Fibroblast of peridontal ligament (primary cell): Measurements from ENCODE around the gene PRKCE.

Source experiments
- DNase-seq: peaks from one replicate; pipeline ENCODE4 v3.0.0-alpha.2; 2010; ENCODE audit errors: extremely low read depth

PRKCE gene

DNA sequence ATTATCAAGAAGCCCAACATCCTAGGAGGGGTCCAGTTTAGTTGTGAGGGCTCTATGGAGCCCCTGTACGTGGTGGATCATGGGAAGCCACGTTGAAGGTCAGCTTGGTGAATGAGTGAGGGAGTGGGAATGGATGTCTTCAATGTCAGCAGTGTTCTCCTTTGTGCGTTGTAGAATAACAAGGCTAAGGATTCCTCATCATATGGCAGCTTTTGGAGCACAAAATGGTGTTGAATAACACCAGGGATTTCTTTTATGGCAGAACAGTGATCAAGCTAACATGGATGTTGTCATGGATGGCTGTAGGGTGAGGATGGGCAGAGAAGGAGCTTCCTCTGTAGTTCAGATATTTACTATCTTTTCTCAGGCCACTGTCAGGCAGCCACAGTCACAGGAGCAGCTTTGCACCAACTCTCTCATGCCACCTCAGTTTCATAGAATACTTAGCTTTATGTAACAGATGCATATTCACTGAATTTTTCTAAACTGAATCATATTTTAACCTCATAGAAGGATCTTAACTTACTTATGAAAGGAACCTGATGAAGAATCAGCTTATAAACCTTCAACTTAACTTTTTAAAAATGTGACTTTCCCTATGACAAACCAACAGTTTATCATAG lies 361.3 kb downstream of the PRKCE start:
- DNase-seq, result no peak

DNA sequence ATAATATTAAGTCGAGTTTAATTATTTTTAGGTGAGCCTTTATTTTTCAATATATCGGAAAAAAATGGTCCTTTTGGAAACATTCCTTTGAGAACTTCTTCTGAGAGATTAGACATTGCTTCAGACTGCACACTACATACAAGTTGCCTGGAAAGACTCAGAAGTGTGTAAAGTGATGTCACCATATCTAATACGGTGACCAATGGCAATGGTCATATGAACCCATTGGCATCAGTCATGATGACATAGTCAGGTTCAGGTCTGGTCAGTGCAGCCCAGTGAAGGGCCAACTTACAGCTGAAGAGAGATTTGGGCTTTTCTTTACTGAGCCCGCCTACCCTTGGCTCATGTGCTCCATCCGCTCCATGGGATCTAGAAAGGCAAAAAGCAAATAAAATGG lies 362.3 kb downstream of the PRKCE start:
- DNase-seq, result no peak

DNA sequence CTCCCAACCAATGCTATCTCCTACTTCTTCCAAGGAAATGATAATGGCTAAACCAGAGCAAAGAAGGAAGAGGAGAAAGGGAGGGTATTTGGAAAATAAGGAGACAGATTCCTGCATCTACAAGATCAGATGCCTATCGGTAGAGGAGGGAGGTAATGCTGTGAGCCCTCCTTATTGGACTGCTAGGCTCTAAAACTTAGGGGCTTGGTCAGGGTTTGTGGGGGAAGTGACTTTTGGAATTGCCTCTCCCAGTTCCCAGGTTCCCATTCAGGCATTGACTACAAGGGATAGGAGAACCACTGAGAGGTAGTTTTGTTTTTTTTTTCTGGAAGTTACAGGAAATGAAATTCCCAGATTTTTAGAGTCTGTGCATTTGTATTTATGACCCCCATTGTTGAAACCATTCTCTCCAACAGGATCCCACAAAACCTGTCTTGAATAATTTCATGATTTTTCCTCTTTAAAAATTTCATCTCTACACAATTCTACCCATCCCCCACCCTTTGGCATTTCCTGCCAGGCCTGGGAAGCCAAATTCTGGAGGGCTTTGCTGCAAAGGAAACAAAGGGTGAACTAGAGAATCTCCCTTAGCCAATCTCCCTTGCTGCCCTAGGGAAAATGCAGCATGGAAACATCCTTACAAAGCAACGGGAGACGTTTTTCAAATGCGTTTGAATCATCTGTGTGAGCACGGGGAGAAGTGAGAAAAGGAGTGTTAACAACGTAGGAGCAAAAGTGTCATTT lies 363.6 kb downstream of the PRKCE start:
- peak; percentile 49 for DNase-seq

DNA sequence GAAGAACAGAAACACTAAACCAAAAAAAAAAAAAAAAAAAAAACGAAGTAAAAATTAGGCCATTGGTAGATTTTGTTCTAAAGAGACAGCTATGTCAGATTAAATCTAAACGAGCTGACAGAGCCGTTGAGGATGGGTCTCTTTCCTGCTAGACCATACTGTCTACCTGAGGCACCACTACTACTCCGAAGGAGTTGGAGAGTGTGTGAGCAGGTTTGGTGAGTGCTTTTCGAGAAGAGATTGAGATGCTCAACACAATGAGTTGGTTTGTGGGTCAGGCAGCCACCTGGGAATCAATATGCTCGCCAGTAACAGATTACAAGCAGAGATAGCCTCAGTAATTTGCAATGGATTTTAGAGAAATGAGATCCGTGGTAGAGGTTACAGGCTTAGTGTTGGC lies 364.2 kb downstream of the PRKCE start:
- DNase-seq, result no peak

DNA sequence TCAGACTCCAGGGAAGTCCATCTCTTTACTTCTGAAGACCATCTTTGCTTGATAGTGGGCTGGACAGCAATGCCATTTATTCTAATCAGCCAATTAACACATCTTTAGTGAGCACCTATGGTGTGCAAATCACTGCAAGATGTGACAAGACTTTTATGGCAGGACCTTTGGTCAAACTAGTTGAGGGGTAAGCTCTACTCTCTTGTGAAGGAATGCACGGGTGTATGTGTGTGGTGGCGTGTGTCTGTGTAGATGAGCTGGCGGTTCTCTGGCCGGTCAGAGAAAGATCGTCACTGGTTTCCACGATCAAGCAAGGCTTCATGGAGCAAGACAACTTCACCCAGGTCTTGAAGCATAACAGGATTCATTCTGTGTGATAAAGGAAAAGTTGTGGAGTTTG lies 364.6 kb downstream of the PRKCE start:
- DNase-seq, result no peak

DNA sequence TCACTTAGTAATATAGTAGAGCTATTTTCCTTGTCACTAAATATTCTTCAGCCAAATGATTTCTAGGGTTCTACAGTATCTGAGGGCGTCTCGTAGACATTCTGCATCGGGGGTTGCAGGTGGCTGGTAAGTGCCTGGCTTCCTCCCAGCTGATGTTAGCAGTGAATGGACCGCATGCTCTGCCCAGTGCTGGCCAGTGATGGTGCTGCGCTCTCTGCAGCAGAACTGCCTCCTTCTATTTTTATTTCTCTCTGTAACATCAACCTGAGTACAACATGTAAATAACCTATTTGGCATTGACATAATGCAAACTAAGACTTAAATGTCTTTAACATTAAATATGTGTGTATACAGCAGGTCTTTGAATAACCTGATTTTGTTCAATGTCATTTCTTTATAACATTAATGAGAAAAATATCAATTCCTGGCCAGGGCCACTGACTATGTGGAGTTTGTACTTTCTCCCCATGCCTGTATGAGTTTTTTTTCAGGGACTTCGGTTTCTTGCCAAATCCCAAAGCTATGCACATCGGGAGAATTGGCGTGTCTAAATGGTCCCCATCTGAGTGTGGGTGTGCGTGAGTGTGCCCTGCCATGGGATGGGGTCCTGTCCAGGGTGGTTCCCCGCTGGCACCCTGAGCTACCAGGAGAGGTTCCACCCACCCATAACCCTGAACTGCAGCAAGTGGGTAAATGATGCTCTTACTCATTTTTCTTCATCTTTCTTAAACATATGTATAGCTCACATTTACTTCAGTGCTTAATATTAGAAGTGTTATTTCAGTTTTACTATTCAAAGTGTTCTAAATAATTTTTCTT lies 367.5 kb downstream of the PRKCE start:
- no peak for DNase-seq

DNA sequence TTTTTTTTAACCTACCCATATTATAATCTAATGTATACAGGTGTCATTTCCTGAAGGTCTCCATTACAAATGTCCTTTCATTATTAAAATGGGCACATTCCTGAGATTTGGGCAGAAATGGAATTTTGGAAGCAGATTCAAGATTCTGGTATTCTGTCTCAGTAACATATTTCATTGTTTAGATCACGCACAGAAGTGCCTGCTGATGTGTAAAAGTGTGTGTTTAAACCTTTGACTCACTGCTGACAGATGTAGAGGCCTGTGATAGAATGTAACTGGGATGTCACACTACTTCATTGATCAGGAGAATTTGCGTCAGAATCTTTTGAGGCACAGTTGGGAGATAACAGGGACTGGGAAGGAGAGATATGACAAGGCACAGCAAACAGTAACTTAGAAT lies 368.9 kb downstream of the PRKCE start:
- no peak for DNase-seq

DNA sequence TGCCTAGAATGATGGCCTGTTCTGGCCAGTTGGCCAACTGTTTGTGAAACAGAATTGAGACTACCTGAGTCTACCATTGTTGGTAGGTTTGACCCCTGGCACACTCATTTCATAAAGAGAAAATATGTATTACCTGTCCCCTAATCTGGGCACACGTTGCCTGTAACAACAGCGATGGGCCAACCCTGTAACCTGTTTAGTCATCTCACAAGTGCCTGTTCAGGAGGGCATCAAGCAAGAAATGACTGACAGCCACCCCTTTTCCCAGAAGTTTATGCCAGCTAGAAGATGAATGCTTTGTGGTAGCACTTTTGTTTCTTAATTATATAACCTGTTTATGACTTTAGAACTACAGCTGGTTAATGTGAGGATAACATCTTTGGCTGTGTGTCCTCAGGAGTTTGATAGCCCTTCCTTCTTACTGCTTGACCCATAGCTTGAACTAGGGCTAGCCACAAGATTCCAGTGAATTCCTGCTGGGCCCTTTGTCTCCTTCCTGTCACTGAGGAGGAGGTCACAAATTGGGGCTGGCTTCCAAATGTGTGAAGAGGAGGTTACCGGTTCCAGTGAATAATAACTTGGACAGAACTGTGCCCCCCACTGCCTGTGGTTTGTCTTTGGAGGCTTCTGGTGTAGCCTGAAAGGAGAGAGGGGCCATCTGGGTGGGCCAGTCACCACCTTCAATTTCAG lies 371.8 kb downstream of the PRKCE start:
- no peak for DNase-seq

DNA sequence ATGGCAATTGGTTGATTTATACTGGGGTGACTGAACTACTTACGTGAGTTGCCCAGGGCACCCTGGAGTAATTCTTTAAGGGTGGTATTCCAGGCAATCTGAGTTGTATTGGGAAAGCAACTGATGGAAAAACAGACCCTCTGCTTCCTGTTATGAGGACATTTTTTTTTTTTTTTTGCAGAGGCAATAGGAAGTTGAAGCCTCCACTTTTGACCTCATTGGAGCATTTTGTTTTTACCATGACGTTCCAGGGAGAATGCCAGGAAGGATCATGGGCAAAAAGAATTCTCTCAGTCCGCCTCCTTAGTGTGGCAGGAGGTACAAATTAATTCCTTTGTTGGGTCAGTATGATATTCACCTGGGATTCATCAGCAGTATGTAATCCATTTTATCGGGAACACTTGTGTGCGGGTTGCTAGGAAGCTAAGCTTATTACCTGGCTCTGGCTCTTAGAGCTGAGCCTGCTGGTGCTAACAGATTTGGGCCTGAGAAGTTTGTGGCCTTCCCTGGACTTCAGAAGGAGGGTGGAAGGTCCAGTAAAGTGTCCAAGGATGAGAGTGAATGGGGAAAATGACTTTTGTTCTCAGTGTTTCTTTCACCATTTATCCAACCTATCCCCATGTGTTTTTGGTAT lies 372.8 kb downstream of the PRKCE start:
- no peak for DNase-seq

DNA sequence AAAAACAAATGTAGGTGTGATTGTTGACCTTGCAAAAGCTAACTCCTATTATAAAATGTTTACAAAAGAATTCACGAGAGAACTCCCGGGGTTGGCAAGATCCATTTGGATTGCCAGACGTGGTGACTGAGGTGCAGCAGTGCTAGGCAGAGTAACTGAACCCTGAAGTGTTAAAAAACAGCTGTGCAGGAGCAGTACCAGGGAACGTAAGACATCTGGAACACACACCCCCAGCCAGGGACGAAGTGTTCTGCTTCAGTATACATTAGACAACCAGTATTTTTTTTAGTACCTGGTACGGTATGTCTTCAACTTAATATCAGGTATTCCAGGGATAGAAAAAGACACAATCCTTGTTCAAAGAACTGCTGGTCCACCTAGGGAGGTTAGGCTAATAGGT lies 373.6 kb downstream of the PRKCE start:
- DNase-seq, result no peak

DNA sequence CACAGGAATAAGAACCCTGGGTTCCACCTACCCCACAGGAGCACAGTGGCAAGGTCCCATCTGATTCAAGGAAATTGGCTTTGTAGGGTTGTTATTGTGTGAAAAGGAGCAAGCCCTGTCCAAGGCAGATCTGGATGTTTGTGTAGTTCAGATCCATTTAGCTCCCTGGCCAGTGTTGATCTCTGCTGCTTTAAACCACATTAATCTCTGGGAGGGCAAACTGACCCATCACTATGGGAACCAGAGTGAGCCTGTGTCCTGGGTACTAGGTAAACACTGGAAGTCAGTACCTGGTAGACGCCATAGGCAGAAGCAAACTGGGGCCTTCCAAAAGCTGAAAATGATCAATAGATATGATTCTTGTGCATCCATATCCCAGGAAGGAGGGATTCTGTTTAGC lies 374.2 kb downstream of the PRKCE start:
- no peak for DNase-seq

DNA sequence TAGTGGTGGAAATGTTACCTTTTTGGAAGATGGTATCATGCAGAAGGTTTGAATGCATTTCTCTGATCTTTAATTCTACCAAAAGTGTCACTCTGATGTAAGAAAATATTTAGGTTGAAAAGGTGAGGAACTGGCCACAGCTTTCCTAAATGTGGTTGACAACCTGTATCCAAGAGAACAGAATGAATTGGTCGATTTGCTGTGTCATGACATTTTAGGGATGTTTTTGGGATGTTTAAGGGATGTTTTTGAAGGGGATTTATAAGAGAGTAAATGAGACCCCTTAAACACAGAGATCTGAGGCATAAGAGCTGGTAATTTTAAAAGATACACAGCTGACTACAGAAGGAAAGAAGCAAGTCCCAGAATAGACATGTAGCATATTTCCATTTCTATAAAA lies 375.0 kb downstream of the PRKCE start:
- DNase-seq, result no peak

DNA sequence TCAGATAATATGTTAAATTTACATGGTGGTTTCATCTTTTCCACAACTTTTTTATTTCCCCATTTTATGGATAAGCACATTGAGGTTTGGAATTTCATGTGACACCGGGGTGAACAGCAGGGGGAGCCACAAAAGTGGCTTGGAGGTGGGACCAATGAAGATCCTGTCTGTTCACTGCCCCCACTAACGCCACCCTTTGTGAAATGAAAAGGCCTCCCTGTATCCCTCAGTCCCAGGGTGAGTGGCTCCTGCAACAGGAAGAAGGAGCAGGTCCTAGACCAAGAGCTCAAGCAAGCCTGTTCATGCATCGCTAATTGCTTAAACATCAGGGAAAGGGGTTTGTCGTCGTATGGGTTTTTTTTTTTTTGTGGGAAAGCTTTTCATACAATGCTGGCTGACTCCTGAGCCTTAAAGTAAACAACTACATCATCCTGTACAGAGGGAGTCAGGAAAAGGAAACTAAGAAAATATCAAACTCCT lies 377.9 kb downstream of the PRKCE start:
- peak; percentile 84 for DNase-seq

DNA sequence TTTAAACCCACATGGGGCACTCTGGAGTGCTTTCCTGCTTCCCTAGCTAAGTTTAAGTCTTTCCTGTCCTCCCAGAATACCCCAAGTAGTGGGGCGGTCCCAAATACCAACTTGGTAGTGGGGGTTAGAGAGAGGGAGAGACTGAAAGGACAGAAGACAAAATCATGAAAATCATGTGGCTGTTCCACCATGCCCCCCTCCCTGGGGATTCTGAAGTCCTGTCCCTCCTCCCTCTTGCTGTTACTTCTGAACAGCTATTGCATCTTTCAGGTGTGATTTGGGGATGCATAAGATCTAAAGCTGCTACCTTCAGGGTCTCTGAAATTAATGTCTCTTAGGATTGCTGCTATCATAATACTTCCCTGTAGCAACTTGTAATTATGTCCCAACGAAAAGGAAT lies 378.9 kb downstream of the PRKCE start:
- DNase-seq, result no peak

DNA sequence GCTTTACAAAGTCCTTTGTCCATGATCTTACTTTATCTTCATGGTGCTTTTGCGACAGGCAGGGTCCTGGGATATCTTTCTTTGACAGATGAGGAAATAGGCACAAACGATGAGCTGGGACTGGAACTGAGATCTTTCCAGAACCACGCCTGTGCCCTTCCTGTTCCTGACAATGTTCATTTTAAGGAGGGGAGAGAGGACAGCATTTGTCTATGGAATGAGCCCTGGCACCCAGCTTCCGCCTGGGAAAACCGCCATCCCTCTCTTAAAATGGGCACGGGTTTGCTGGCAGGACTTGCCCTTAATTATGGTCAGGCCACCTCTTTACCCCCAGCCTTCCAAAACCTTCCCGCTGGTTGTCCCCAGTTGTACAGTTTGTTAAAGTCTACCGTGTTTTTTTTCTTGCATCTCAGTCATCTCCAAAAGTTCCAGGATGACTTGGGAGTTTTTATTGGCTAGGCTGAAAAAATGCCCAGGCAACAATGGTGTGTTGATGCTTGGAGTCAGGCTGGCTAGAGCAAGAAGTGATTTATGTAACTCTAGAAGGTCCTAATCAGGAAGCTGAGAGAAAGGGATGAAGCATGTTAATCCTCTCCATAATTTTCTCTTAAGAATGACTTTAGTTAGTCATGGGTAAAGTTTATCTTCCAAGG lies 380.8 kb downstream of the PRKCE start:
- peak; percentile 67 for DNase-seq

DNA sequence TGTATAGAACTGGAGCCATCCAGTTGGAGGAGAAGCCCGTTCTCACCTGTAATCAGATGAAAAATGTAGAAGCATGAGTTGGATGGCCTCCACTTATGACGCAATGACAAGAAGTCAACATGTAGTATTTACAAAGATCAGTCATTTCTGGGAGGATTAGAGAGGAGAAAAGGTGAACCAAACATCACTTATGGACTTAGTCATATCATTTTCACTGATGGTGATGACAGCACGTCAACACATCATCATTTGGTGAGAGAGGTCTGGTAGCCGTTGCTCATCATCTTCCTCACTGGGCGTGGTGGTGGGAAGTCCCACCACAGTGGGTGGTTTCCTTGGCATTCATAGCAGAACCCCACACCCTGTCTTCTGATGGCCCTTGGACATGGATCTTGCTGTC lies 381.5 kb downstream of the PRKCE start:
- no peak for DNase-seq

DNA sequence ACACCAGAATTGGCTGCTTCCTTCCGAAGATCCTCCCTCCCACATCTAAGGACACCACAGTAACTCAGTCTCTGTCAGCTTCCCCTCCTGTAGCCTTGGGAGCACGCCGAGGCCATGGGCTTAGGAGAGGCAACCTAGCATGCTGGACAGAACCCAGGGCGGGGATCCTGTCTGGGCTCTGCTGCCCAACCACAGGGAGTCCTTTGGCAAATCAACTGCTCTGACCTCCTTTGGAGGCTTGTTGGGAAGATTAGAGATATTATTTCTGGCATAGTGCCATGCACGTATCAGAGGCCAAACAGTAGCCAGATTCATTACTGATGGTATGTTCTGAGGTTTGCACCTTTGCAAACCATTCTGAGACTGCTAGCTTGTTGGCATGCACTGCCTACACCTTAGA lies 383.1 kb downstream of the PRKCE start:
- no peak for DNase-seq

DNA sequence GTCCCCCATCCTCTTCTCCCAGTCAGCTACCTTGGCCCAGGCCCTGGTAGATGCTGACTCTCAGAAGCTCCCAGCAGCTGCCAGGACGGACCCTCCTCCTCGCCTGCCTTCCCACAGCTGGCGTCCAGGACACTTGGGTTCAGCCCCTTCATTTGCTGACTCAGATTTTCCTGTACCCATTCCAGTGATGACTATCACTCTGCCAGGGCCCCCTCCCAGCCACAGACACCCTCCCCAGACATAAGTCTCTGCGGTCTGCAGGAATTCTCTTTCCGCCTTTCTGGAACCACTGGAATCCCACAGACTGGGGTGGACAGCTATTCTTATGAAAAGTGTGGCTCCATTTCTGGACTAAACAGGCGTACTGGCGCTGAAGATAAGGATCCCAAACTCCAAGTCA lies 385.5 kb downstream of the PRKCE start:
- peak; percentile 99 for DNase-seq

DNA sequence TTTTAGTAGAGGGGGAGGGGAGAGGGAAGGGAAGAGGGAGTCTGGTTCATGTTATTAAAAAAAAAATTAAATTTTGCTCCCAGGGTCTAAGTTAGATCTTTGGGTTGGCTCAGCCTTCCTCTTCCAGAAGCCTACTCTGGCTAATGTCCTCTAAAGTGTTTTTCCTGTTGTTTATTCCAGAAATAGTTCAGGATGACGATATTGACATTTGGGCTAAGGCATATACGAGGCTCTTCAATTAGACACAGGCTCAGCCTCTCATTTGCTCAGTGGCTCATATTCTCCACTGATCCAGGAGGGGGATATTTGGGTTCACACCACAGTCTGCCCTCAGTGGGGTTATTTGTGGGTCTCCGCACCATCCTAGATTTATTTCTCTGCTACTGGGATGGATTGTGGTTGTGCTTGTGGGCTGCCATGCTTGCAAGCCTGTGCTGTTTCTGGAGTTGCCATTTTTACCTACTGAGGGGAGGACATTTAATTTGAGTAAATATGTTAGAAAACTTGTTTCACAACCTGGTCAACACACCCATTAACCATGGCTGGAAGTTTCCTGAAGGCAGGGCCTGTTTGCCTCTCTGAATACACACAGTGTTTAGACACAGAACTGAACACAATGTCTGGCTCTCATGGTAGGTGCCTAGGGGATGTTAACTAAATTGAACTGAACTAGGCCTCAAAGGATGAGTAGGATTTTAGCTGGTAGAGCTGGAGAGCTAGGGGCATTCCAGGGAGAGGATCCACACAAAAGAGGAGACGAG lies 388.2 kb downstream of the PRKCE start:
- DNase-seq, result no peak

DNA sequence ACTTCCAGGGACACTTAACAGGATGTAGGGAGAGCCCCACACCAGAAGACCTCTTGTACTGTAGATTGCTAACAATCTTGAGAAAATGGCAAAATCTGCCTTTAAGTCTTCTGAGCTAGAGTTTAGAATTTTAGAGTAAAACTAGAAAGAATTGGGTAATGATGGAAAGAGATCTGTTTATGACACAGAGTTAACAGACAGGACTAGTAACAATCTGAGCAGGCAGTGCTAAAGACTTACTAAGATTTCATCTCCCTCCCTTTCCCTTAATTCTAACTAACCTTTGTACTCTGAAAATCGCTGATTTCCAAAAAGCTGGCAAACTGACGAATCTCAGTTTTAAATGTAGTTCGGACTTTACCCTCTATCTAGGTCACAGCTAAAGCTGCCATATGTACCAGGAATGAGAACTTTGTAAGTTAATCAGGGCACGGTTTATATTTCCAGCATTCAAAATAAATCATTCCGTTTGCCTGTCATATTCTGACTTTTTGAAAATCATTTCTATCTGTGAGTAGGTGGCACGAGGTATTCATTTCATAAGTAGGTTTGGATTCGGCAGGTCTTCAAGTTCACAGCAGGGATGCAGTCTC lies 389.2 kb downstream of the PRKCE start:
- no peak for DNase-seq
